Hematopoietic multipotent progenitor cell treated with erythropoietin and hydrocortisone succinate and interleukin-3 and kit ligand, for 17 days (in vitro differentiated cells): ENCODE results near the gene ZBTB32.
"Not testable (repeated sequence)": the region's sequence is repeated elsewhere in the genome, so short reads cannot be mapped to it uniquely, and the experiment has no call there.

Experiments
- DNase-seq: peaks from one replicate; pipeline ENCODE4 v3.0.0-alpha.2; 2015; ENCODE audit warnings: low spot score

ZBTB32 gene, protein sequence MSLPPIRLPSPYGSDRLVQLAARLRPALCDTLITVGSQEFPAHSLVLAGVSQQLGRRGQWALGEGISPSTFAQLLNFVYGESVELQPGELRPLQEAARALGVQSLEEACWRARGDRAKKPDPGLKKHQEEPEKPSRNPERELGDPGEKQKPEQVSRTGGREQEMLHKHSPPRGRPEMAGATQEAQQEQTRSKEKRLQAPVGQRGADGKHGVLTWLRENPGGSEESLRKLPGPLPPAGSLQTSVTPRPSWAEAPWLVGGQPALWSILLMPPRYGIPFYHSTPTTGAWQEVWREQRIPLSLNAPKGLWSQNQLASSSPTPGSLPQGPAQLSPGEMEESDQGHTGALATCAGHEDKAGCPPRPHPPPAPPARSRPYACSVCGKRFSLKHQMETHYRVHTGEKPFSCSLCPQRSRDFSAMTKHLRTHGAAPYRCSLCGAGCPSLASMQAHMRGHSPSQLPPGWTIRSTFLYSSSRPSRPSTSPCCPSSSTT

DNA sequence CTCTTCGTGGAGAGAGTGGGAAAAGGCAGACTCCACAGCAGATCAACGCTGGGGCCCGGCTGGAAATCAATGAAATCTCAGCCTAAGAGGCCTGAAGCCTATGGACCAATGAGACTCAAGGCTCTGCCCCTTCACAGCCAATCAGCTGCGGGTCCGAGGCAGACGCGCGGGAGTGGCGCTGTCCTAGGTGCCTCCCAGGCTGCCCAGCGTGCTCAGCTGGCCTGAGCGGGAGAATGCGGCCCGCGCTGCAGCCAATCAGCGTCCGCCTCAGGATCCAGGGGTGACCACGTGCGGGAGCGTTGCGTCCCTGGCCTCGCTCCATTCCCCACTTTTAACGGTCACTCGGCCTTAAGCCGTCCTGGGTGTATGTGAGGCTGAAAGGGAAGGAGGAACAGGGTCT lies at the start of gene ZBTB32:
TSS of gene ZBTB32 (plus strand) at position 341 of the 400 bp plus-strand sequence. CDS start 10,069 bp downstream, outside the sequence.
- DNase-seq, result no peak

DNA sequence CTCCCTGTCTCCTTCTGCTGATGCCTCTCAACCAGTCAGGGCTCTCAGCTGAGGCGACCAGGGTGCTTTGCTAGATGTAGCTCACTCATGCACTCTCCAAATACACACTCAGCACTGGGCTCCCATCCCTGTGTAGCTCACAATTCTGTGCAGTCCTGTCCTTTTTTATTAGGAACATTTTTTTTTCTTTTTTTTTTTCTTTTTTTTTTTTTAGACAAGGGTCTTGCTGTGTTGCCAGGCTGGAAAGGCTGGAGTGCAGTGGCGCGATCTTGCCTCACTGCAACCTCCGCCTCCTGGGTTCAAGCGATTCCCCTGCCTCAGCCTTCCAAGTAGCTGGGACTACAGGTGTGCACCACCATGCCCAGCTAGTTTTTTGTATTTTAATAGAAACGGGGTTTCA lies 49.5 kb upstream of the ZBTB32 start:
- DNase-seq, result not testable (repeated sequence)

DNA sequence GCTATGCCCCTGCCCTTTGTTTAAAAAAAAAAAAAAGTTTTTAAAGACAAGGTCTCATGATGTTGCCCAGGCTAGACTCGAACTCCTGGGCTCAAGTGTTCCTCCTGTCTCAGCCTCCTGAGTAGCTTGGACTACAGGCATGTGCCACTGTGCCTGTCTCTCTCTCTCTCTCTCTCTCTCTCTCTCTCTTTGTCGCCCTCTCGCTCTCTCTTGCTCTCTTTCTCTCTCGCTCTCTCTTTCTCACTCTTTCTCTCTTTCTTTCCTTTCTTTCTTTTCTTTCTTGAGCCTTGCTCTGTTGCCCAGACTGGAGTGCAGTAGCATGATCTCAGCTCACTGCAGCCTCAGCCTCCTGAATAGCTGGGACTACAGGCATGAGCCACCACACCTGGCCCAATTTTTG lies 48.8 kb upstream of the ZBTB32 start:
- DNase-seq, result no peak

DNA sequence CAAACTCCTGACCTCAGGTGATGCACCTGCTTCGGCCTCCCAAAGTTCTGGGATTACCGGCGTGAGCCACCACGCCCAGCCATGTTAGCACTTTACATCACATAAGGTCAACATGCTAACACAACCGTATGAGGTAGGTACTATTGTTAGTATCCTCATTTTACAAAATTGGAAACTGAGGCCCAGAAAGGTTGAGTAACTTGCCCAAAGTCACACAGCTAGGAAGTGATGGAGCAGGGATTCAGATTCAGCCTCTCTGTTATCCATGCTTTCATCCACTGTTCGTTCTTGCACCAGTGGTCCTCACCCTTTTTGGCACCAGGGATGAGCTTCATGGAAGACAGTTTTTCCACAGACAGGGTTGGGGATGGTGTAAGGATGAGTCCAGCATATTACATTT lies 47.7 kb upstream of the ZBTB32 start:
- DNase-seq, result no peak

DNA sequence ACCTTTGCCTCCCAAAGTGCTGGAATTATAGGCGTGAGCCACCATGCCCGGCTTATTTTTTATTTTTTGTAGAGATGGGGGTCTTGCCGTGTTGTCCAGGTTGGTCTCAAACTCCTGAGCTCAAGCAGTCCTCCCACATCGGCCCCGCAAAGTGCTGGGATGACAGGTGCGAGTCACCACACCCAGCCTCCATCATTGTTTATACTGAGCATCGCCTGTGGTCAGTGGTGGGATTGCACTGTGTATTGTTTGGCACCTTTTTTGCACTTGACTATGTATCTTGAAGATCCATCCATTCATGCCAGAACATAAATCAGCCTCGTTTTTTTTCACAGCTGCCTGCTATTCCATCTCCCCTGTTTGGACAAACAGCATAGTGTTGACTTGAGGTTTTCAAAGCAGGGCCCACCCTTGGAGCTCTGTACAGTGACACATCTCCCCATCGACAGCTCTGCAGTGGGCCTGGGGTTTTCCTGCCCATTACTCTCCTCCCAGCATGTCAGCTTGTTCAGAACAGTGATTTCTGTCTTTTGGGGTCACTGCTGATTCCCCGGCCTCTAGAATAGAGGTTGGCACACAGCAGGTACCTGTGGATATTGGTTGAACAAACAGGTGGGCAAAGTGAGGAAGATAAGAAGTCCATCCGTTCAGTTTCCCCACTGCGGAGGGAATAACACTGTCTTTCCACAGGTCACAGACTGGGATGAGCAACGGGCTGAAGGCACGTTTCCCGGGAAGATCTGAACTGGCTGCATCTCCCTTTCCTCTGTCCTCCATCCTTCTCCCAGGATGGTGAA lies 46.3 kb upstream of the ZBTB32 start:
- DNase-seq, result no peak

DNA sequence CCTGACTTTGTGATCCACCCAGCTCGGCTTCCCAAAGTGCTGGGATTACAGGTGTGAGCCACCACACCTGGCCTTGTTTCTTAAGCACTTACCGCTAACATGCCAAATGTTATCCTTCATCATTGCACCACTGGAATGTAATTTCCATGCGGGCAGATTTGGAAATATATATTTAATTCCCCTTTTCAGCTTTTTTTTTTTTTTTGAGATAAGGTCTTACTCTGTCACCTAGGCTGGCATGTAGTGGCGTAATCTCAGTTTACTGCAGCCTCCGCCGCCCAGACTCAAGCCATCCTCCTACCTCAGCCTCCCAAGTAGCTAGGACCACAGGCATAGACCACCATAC lies 42.4 kb upstream of the ZBTB32 start:
- DNase-seq, result no peak

DNA sequence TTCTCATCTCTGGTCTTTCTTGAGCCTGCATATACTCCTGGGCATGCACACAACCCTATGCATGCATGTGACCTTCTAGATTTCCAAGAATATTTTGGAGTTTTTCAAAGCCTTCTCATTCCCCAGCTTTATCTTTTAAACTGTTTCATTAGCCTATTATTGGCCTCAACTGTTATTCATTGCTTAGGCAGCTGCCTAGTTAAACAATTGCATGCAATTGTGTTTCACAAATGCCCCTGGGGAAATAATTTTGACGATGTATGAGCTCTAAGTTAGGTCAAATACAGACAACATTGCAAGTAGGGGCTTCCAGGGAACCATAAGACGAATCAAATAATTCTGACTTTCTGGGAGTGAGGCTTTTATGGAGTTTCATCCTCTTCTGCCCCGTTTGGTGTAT lies 40.4 kb upstream of the ZBTB32 start:
- DNase-seq, result no peak

DNA sequence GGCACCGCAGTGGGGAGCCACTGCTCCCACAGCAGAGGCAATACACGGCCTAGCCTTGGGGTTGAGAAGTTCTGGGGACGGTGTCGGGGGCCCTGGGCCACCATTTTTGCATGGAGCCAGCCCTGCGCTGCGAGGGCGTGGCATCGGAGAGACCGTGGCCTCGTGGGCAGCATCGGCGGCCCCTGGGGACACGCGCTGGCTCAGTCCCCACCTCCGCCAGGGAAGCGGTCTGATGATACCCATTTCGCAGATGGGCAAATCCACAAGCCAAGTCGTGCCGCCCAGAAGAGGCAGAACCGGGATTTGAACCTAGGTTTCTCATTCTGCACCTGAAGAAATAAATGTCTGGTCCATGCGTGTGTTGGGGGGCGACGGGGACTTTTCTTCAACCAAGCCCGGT lies 39.2 kb upstream of the ZBTB32 start:
- DNase-seq, result no peak

DNA sequence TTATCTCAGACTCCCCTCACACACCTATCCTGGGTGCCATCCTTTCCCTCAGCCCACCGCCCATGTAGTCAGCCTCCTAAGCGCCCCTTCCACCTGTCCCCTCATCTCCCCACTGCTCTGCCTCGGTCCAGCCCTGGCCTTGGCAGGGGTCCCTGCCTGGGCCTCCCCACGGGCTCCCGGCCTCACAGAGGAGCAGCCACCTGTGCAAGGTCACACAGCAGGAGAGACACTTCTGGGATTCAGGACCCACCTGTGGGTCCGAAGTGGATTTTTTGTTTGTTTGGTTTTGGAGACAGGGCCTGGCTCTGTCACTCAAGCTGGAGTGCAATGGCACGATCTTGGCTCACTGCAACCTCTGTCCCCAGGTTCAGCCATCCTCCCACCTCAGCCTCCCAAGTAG lies 38.8 kb upstream of the ZBTB32 start:
- DNase-seq, result no peak

DNA sequence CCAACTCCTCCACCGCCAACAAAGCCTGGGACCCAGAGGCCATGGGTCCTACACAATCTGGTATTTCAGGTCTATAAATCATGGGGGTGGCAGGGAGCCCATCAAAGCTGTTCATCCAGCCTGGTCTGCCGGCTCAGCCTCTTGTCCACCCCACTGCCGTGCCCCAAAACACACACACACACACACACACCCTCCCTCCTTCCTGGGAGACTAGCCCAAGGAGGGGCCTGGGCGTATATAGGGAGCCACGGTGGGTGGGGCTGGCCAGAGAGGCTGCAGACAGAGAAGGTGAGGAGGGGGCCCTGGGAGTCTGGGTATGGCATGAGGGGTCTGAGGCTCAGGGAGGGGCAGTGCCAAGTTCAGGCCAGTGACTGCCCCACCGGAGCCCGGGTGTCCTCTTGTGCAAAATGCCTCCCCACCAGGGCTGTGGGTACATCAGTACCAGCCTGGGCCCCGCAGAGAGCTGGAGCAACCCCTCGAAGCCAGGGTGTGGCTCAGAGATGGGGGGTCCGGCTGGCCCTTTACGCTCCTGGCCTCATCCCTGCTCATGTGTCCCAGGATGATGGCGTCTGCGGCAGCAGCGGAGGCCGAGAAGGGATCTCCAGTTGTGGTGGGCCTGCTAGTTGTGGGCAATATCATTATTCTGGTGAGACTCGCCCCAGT lies 38.0 kb upstream of the ZBTB32 start, which contains the start of gene UPK1A:
TSS of gene UPK1A (plus strand) at position 267 of the 663 bp plus-strand sequence. CDS start at position 563, 296 bp downstream.
- DNase-seq, result no peak

DNA sequence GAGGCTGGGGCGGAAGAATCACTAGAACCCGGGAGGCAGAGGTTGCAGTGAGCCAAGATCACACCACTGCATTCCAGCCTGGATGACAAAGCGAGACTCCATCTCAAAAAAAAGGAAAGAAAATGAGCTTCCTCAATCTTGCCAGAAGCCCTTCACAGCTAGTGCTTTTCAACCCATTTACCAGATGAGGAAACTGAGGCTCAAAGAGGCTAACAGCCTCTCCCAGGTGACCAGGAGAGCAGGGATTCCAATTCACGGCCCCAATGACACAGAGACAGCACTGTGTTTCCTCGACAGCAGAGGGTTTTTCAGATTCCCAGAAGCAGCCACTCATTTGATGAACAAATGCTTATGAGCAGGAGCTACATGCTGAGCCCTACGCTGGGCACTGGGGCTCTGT lies 34.8 kb upstream of the ZBTB32 start:
- DNase-seq, result no peak

DNA sequence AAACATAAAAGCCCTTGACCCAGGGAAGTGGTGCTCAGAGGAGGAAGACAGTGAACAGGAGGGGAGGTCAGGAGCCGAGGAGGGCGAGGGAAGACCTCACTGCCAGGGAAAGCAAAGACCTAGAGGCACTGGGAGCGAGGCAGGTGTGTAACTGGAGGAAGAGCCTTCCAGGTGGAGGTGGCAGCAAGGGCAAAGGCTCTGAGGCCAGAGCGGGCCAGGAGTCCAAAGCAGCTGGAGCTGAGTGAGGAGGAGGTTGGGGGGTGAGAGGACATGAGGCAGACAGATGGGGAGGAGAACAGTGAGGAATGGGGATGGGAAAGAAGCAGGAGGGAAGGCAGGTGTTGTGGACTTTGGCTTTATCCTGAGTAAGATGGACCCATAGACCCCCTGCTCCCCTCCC lies 34.4 kb upstream of the ZBTB32 start:
- DNase-seq, result no peak

DNA sequence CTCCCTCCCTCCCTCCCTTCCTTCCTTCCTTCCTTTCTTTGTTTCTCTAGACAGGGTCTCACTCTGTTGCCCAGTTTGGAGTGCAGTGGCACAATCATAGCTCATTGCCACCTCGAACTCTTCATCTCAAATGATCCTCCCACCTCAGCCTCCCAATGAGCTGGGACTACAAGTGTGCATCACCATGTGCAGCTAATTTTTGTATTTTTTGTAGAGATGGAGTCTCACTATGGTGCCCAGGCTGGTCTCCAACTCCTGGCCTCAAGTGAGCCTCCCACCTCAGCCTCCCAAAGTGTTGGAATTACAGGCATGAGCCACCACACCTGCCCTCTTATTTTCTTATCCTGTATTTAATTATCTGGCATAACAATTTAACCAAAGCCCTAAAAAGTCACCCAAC lies 33.7 kb upstream of the ZBTB32 start:
- no peak for DNase-seq

DNA sequence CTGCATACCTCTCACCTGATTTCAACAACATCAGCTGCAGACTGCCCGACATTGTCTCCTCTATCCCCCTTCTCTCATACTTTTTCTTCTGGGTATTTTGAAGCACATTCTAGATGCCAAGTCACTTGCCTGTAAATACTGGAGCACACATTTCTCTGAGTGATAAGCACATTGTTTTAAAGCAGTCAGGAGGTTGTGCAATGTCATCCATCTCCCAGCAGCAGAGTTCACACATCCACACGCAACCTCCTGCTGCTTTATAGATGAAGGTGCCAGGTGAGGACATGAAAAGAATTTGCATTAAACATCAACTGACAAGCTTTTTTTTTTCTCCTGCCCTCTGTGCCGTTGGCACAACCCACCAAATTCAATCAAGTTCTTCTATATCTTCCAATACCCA lies 32.5 kb upstream of the ZBTB32 start:
- no peak for DNase-seq

DNA sequence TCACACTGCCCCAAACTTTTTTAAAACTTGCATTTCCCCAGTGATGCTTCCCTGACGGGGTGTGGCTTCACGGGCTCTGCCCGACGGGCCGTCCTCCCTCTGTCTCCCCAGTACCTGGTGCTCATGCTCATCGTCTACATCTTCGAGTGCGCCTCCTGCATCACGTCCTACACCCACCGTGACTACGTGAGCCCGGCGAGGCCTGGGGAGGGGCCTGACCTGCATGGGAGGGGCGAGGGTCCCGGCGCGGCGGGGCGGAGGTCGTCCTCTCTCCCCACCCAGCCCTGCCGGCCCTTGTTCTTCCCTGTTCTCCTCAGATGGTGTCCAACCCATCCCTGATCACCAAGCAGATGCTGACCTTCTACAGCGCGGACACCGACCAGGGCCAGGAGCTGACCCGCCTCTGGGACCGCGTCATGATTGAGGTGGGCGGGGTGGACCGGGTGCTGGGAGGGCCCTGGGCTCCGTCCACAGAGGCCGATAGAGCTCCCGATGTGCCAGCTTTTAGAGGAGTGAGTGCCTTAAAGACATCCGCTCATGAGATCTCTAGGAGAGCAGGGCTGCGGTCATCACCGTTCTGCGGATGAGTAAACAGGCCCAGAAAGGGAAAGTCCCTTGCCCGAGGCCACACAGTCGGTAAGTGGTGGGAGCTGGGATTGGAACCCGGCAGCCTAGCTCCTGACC lies 31.1 kb upstream of the ZBTB32 start:
- no peak for DNase-seq

DNA sequence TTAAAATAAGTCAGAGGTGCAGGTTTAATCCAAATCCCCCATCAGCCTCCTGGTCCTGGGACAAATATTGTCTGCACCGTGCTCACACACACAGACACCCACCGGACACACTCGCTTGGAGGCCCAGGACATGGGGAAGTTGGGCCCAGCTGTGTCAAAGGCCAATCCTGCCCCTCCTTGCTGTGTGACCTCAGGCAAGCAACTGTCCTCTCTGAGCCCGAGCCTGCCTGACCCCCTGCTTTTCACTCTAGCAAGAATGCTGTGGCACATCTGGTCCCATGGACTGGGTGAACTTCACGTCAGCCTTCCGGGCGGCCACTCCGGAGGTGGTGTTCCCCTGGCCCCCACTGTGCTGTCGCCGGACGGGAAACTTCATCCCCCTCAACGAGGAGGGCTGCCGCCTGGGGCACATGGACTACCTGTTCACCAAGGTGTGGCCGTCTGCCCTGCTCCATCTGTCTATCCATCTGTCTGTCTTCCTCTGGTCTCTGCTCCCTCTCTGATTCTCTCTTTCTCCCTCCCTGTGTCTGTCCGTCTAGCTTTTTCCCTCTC lies 28.7 kb upstream of the ZBTB32 start:
- no peak for DNase-seq

DNA sequence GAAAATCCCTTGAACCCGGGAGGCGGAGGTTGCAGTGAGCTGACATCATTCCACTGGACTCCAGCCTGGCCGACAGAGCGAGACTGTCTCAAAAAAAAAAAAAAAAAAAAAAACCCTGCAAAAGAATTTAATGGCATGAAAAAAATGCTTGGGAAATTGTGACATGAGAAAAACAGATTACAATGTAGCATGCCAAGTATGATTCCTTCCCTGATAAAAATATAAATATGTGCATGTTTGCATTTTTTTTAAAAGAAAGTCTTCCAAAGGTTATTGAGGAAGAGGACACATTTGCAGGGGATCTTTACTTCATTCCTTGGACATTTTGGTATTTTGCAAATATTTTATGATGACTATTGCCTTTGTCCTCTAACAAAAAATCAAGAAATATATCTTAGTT lies 14.5 kb upstream of the ZBTB32 start:
- DNase-seq, result no peak

DNA sequence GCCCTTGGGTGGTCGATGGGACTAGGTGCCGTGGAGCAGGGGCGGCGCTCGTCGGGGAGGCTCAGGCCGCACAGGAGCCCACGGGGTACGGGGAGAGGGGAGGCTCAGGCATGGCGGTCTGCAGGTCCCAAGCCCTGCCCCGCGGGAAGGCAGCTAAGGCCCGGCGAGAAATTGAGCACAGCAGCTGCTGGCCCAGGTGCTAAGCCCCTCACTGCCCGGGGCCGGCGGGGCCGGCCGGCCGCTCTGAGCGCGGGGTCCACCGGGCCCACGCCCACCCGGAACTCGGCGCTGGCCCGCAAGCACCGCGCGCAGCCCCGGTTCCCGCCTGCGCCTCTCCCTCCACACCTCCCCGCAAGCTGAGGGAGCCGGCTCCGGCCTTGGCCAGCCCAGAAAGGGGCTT lies 13.3 kb upstream of the ZBTB32 start:
- not testable (repeated sequence) for DNase-seq

DNA sequence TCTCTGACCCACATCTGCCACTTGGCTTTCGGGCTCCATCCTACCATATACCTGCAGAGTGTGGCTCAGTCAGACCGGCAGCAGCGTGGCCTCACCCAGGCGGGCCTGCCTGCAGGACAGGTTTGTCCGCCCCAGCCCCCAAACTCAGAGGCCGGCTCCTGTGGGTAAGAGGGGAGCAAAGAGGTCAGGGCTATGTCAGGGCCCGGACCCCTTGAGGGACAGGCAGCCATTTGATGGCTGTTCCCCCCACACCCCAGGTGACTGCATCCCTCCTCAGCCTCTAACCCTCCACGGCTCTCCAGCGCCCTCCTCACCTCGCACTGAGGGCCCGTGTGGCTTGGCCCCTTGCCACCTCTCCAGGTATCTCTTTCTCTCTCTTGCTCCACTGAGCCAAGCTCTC lies 12.3 kb upstream of the ZBTB32 start:
- no peak for DNase-seq

DNA sequence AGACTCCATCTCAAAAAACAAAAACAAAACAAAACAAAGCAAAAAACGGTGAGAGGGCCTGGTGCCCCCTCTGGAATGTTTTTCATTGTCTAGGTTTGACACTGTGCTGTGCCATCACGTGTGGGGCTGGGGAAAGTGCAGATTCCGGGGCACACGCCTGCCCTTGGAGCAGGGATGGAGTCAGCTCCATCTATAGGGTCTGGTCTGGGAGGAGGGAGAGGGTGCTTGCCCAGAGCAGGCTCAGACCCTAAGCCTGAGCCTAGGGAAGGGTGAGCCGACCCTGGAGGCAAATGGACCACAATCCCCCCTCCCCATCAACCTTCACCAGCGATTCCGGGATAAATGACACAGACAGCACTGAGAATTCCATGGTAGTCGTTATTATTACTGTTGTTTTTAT lies 10.9 kb upstream of the ZBTB32 start:
- no peak for DNase-seq

DNA sequence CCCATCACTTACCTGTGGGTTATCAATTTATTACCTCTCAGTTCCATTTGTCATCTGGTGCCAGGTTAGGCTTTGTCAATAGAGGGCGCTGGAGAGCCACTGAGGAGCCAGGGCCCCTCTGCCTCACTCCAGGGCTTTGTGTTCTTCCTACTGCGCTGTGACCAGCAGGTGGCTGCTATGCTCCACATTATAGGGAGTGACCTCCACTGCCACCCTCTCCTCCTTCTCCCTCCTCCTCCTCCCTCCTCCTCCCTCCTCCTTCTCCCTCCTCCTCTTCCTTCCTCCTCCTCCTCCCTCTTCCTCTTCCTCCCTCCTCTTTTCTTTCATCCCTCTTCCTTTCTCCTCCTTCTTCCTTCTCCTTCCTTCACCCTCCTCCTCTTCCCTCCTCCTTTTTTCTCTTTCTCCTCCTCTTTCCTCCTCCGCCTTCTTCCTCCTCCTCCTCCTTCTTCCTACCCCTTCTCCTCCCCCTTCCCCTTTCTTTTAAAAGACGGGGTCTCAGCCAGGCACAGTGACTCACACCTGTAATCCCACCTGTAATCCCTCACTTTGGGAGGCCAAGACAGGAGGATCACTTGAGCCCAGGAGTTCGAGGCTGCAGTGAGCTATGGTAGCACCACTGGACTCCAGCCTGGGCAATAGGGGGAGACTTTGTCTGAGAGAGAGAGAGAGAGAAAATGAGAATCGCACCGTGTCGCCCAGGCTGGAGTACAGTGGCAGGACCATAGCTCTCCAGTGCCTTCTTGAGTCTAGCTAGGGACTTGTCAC lies 10.3 kb upstream of the ZBTB32 start:
- peak; percentile 94 for DNase-seq
